Measurements from ENCODE around the gene ICOS. TPM values are rescaled to one million over a fixed set of nuclear protein-coding genes. Genes with fewer than 3 reads are reported as not detected.
A peak's percentile ranks its signal among the peaks of the same experiment; 100 is the strongest.

ICOS gene
- total RNA-seq, 1 donor from 2014 or later, result not detected

DNA sequence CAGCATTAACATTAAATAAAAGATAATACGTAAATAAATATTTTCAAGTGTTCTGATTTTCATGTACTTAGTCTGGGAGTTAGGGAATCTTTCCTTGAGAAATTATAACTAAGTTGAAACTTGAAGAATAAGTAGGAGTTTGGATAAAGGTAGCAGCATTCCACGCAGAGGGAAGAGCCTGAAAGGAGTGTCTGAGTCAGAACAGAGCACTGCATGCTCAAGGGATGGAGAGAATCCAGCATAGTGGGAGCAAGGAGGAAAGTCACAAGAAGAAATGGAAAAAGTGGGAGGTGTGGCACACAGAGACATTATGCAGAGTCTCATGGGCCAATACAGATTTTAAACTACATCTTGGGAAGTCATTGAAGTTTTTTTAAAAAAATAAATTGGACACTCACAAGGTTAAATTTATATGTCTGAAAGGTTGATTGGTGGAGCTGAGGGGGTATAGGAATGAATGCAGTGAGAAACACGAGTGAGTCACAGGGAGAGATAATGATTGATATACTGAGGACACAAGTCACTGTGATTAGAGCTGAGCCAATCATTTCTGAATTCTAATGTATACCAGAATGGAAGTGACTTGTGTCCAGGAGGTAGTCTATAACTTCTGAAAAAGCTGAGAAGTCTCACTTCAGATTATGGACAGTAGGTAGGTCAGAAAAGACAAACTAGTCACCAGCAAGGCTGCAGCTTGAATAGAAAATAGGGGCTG lies 66.9 kb downstream of the ICOS start:
- Mint-ChIP-seq H3K4me3 (ENCODE audit: low read depth) (no peak overlapping the region), H3K9me3 (ENCODE audit: low read depth) (no peaks in the 10 kb centered on the region), H3K27ac (no peak overlapping the region), H3K36me3 (ENCODE audit: insufficient read depth) (no peaks in the 10 kb centered on the region), H3K4me1 (ENCODE audit: low read depth) (peaks cover 9% of the 10 kb centered on the region), H3K27me3 (peaks cover 14% of the 10 kb centered on the region)
- no peak for DNase-seq (ENCODE audit: low spot score, unreplicated experiment)
- TF ChIP-seq, protein P1, sequence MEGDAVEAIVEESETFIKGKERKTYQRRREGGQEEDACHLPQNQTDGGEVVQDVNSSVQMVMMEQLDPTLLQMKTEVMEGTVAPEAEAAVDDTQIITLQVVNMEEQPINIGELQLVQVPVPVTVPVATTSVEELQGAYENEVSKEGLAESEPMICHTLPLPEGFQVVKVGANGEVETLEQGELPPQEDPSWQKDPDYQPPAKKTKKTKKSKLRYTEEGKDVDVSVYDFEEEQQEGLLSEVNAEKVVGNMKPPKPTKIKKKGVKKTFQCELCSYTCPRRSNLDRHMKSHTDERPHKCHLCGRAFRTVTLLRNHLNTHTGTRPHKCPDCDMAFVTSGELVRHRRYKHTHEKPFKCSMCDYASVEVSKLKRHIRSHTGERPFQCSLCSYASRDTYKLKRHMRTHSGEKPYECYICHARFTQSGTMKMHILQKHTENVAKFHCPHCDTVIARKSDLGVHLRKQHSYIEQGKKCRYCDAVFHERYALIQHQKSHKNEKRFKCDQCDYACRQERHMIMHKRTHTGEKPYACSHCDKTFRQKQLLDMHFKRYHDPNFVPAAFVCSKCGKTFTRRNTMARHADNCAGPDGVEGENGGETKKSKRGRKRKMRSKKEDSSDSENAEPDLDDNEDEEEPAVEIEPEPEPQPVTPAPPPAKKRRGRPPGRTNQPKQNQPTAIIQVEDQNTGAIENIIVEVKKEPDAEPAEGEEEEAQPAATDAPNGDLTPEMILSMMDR (IDR thresholded peaks at IDR 0.05; ENCODE audit: unreplicated experiment), result no peak

GRCh38 chr2:204004912-204005311 lies 68.3 kb downstream of the ICOS start:
- TF ChIP-seq, protein P1 (IDR thresholded peaks at IDR 0.05; ENCODE audit: unreplicated experiment), result no peak
- H3K27me3 Mint-ChIP-seq, result peaks cover 9% of the 10 kb centered on the region
- no peak overlapping the region for H3K4me3 Mint-ChIP-seq (ENCODE audit: low read depth)
- no peak for DNase-seq (ENCODE audit: low spot score, unreplicated experiment)
- no peaks in the 10 kb centered on the region for H3K36me3 Mint-ChIP-seq (ENCODE audit: insufficient read depth)
- no peak overlapping the region for H3K27ac Mint-ChIP-seq
- no peaks in the 10 kb centered on the region for H3K9me3 Mint-ChIP-seq (ENCODE audit: low read depth)
- H3K4me1 Mint-ChIP-seq (ENCODE audit: low read depth), result peaks cover 9% of the 10 kb centered on the region

DNA sequence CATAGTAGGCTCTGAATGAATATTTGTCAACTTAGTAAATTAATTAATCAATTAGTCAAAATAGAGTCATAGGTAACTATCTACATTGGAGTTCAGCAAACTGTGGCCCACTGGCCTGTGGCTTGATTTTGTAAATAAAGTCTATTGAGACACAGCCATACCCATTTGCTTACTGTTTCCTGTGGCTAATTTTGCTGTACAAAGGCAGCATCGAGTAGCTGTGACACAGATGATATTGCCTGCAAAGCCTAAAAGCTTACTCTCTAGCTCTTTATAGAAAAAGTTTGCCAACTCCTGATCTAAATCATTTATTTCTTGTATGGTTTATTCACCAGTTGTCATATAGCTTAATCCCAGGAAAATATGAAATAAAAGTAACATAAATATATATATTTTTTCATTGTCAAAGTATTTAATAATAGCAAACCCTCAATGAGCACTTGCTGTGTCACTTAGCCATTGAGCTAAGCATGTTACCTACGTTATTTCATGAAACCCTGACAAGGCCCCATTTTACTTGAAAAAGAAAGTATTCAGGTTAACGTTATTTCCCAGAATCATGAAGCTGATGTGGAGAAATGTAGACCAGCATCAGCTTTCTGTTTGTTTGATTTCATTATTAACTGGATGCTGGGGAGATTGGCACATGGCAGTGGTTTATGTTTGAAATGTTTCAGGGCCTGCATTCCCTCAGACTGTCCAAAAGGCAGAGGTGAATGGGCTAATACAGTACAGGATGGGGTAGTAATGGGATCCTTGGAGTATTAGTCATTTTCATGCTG lies 69.6 kb downstream of the ICOS start:
- no peak overlapping the region for H3K27ac Mint-ChIP-seq
- no peak overlapping the region for H3K4me3 Mint-ChIP-seq (ENCODE audit: low read depth)
- TF ChIP-seq, protein P1 (IDR thresholded peaks at IDR 0.05; ENCODE audit: unreplicated experiment), result no peak
- no peaks in the 10 kb centered on the region for H3K9me3 Mint-ChIP-seq (ENCODE audit: low read depth)
- DNase-seq (ENCODE audit: low spot score, unreplicated experiment), result no peak
- H3K27me3 Mint-ChIP-seq, result peaks cover 9% of the 10 kb centered on the region
- peaks cover 16% of the 10 kb centered on the region for H3K4me1 Mint-ChIP-seq (ENCODE audit: low read depth)
- no peaks in the 10 kb centered on the region for H3K36me3 Mint-ChIP-seq (ENCODE audit: insufficient read depth)

DNA sequence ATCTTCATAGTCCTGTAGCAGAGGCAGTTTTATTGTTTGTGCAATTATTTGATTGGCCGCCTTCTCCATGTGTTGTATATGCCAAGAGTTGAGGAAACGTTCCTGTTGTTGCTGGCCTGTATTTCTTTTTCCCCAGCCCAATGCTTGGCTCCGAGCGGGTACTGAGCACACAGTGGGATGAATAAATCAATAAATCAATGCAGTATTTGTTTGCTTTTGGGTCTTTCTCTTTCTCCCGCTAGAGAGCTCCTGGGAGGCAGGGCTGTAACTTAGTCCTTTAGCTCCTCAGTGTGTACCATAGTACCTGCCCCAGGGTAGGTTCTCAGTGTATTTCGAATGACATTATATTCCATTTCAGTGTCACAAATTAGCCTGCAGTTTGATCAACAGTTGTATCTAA lies 71.8 kb downstream of the ICOS start:
- Mint-ChIP-seq H3K4me3 (ENCODE audit: low read depth) (no peak overlapping the region), H3K27me3 (peaks cover 7% of the 10 kb centered on the region), H3K27ac (no peak overlapping the region), H3K4me1 (ENCODE audit: low read depth) (peaks cover 28% of the 10 kb centered on the region), H3K36me3 (ENCODE audit: insufficient read depth) (no peaks in the 10 kb centered on the region), H3K9me3 (ENCODE audit: low read depth) (no peaks in the 10 kb centered on the region)
- TF ChIP-seq, protein P1 (IDR thresholded peaks at IDR 0.05; ENCODE audit: unreplicated experiment), result no peak
- no peak for DNase-seq (ENCODE audit: low spot score, unreplicated experiment)

- TF ChIP-seq, protein P1 (IDR thresholded peaks at IDR 0.05; ENCODE audit: unreplicated experiment), result no peak
- no peaks in the 10 kb centered on the region for H3K27me3 Mint-ChIP-seq
- H3K4me1 Mint-ChIP-seq (ENCODE audit: low read depth), result peaks cover 28% of the 10 kb centered on the region
- H3K27ac Mint-ChIP-seq, result peak overlapping the region; percentile 21
- no peaks in the 10 kb centered on the region for H3K9me3 Mint-ChIP-seq (ENCODE audit: low read depth)
- H3K4me3 Mint-ChIP-seq (ENCODE audit: low read depth), result no peak overlapping the region
- no peak for DNase-seq (ENCODE audit: low spot score, unreplicated experiment)
- H3K36me3 Mint-ChIP-seq (ENCODE audit: insufficient read depth), result no peaks in the 10 kb centered on the region
Measured at GRCh38 chr2:204010628-204011560, 74.3 kb downstream of the ICOS start.

Data from progenitor cell of endocrine pancreas (in vitro differentiated cells).